SU-DHL-6 (cell line): Measurements from ENCODE around the gene DPPA2.
"Not testable (repeated sequence)": the region's sequence is repeated elsewhere in the genome, so short reads cannot be mapped to it uniquely, and the experiment has no call there.

ENCODE experiments used
- H2AFZ ChIP-seq: fragments of 200-600 bp; sonication (generic); 2 replicates; pipeline ENCODE4 v1.6.1; 2014; ENCODE audit warnings: low read depth, mild to moderate bottlenecking, moderate library complexity, mixed read lengths, antibody characterized with exemption, low read length; ENCODE audit not compliant: severe bottlenecking
- H3F3A ChIP-seq: fragments of 200-600 bp; shearing (Covaris generic); 2 replicates; pipeline ENCODE4 v1.6.0; 2016; ENCODE audit warnings: antibody characterized with exemption, mild to moderate bottlenecking; ENCODE audit not compliant: insufficient read depth
- H3K27ac ChIP-seq: fragments of 200-600 bp; sonication (generic); 2 replicates; pipeline ENCODE4 v1.5.1; 2016; ENCODE audit warnings: low read depth, mild to moderate bottlenecking, low read length, moderate library complexity, mixed read lengths
- H3K27me3 ChIP-seq: fragments of 200-600 bp; sonication (generic), shearing (Covaris generic); 2 replicates; pipeline ENCODE4 v1.6.0; 2014; ENCODE audit warnings: mild to moderate bottlenecking, low read length
- H3K36me3 ChIP-seq: fragments of 200-600 bp; sonication (generic); 2 replicates; pipeline ENCODE4 v1.6.1; 2014; ENCODE audit warnings: mild to moderate bottlenecking, low read length, mixed read lengths
- H3K4me2 ChIP-seq: fragments of 300-600, 200-600 bp; shearing (Covaris generic), sonication (generic); 2 replicates; pipeline ENCODE4 v1.6.0; 2014; ENCODE audit warnings: low read length, low read depth, mild to moderate bottlenecking; ENCODE audit not compliant: poor library complexity, severe bottlenecking
- H3K4me3 ChIP-seq: fragments of 200-600 bp; sonication (generic); 2 replicates; pipeline ENCODE4 v1.5.1; 2014; ENCODE audit warnings: antibody characterized with exemption, low read length, mild to moderate bottlenecking, mixed read lengths; ENCODE audit not compliant: insufficient read depth, poor library complexity, severe bottlenecking
- H3K79me2 ChIP-seq: fragments of 200-600 bp; sonication (generic); 2 replicates; pipeline ENCODE4 v1.6.1; 2014; ENCODE audit warnings: mild to moderate bottlenecking, low read length, moderate library complexity; ENCODE audit not compliant: insufficient read depth
- H3K9ac ChIP-seq: fragments of 200-600 bp; sonication (generic); 2 replicates; pipeline ENCODE4 v1.7.0; 2014; ENCODE audit warnings: mild to moderate bottlenecking, low read length
- H3K9me2 ChIP-seq: fragments of 200-600 bp; sonication (generic); replicated peaks from 2 replicates; pipeline ENCODE4 v1.6.1; 2014; ENCODE audit warnings: low read length; ENCODE audit not compliant: insufficient read depth
- H3K9me3 ChIP-seq: fragments of 200-600 bp; sonication (generic); 2 replicates; pipeline ENCODE4 v1.6.1; 2014; ENCODE audit warnings: low read length, mixed read lengths; ENCODE audit not compliant: insufficient read depth
- H4K20me1 ChIP-seq: fragments of 200-600 bp; sonication (generic); 2 replicates; pipeline ENCODE4 v1.6.1; 2014; ENCODE audit warnings: low read depth, mild to moderate bottlenecking, antibody characterized with exemption, low read length, moderate library complexity, mixed read lengths
- CTCF ChIP-seq: fragments of 200-600 bp; sonication (generic); IDR thresholded peaks from one replicate; pipeline ENCODE4 v1.5.1; 2017; ENCODE audit warnings: antibody characterized with exemption, mild to moderate bottlenecking, low read length, moderate library complexity; ENCODE audit not compliant: insufficient read depth, poor library complexity, severe bottlenecking
- EZH2phosphoT487 ChIP-seq: fragments of 200-600 bp; sonication (generic), shearing (Covaris generic); conservative IDR thresholded peaks from 2 replicates; pipeline ENCODE4 v1.6.1; 2018; ENCODE audit warnings: mild to moderate bottlenecking, antibody characterized with exemption, low read length, moderate library complexity, mixed read lengths

The DPPA2 gene

GRCh38 chr3:109362823-109363222 lies 46.5 kb upstream of the DPPA2 start:
- Histone ChIP-seq H3K9ac (no peak overlapping the region), H3F3A (no peaks in the 10 kb centered on the region), H4K20me1 (no peaks in the 10 kb centered on the region), H3K4me3 (no peak overlapping the region), H3K9me3 (no peaks in the 10 kb centered on the region), H3K4me2 (no peak overlapping the region), H3K36me3 (no peaks in the 10 kb centered on the region), H3K27ac (no peak overlapping the region), H3K9me2 (no peaks in the 10 kb centered on the region), H3K79me2 (no peaks in the 10 kb centered on the region), H2AFZ (no peak overlapping the region), H3K27me3 (no peaks in the 10 kb centered on the region)
- no peak for TF ChIP-seq CTCF
- no peak for TF ChIP-seq EZH2phosphoT487

GRCh38 chr3:109358809-109359208 lies 42.5 kb upstream of the DPPA2 start:
- not testable (repeated sequence) for H3K27me3 ChIP-seq, H3K36me3 ChIP-seq, H3K4me3 ChIP-seq, H3K9me2 ChIP-seq, H3K9ac ChIP-seq, H3F3A ChIP-seq, H3K27ac ChIP-seq, H3K79me2 ChIP-seq, H2AFZ ChIP-seq, H3K9me3 ChIP-seq, H3K4me2 ChIP-seq, H4K20me1 ChIP-seq

- Histone ChIP-seq H3K79me2 (no peaks in the 10 kb centered on the region), H4K20me1 (no peaks in the 10 kb centered on the region), H3K4me2 (no peak overlapping the region), H3K9me3 (no peaks in the 10 kb centered on the region), H3K27ac (no peak overlapping the region), H3K36me3 (no peaks in the 10 kb centered on the region), H3K9ac (no peak overlapping the region), H3F3A (no peaks in the 10 kb centered on the region), H3K27me3 (peaks cover 3% of the 10 kb centered on the region; the same call in 1 of the 2 replicates), H2AFZ (no peak overlapping the region), H3K4me3 (no peak overlapping the region), H3K9me2 (no peaks in the 10 kb centered on the region)
- TF ChIP-seq EZH2phosphoT487 (no peak), CTCF (no peak)
Measured at GRCh38 chr3:109356442-109357155, 40.3 kb upstream of the DPPA2 start.

DNA sequence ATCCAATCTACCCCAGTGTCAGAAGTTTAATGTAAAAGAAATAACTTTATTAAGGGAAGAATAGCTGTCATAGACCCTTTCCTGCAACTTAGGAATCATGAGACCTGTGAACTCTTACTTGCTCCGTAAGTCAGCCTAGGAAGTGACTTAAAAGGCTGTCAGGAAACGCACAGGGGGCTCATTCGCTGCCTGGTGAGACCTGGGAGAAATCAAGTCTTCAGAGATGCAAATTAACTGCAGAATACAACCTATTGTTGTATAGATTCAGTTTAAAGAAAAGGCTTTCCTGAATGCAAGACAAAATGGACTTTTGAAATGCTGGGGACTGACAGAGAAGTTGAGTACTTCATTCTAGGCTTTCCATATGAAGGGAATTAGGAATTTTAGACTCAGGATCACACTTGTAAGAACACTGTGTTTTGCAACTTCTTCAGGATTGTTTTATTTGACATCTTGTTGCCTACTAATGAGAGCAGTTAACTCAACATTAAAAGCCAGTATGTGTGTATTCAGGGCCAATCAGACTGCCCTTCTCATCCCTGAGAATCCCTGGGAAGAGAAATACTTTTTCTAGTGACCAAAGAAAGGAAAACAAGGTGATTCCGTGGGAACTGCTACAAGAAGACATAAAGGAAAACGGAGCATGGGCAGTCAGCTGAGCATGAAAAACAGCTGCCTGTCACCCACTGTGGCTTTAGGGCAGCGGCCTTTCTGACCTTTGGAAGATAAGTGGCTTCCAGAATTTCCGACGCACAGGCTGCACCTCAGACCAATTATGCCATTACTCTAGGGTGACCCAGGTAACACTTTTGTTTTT lies 39.5 kb upstream of the DPPA2 start:
- no peaks in the 10 kb centered on the region for H4K20me1 ChIP-seq
- no peaks in the 10 kb centered on the region for H3K36me3 ChIP-seq
- no peaks in the 10 kb centered on the region for H3K9me2 ChIP-seq
- no peak overlapping the region for H2AFZ ChIP-seq
- H3K4me3 ChIP-seq: no peak overlapping the region
- H3K27ac ChIP-seq: no peak overlapping the region
- no peaks in the 10 kb centered on the region for H3K9me3 ChIP-seq
- no peaks in the 10 kb centered on the region for H3K79me2 ChIP-seq
- H3F3A ChIP-seq: no peaks in the 10 kb centered on the region
- no peak overlapping the region for H3K9ac ChIP-seq
- no peak for TF ChIP-seq EZH2phosphoT487
- peaks cover 3% of the 10 kb centered on the region; the same call in 1 of the 2 replicates for H3K27me3 ChIP-seq
- no peak overlapping the region for H3K4me2 ChIP-seq
